GM19452 (cell line): ENCODE data around the gene CMKLR1.

ENCODE experiments used
- ATAC-seq: cut with Tn5 transposase; IDR thresholded peaks from one replicate; pipeline ENCODE4 v1.9.1; 2021; ENCODE audit not compliant: unreplicated experiment

CMKLR1 gene

GRCh38 chr12:108338915-108339657, at the start of gene CMKLR1:
TSS of gene CMKLR1 (minus strand) at chr12:108339311. CDS start at chr12:108293591, 45,720 bp downstream.
- ATAC-seq = no peak

GRCh38 chr12:108387771-108388170, 48.7 kb upstream of the CMKLR1 start:
- ATAC-seq = no peak

GRCh38 chr12:108386709-108387360, 47.7 kb upstream of the CMKLR1 start:
- ATAC-seq = no peak

GRCh38 chr12:108382437-108382801, 43.3 kb upstream of the CMKLR1 start:
- ATAC-seq = no peak

GRCh38 chr12:108381787-108382436, 42.8 kb upstream of the CMKLR1 start:
- no peak for ATAC-seq

GRCh38 chr12:108380382-108380781, 41.3 kb upstream of the CMKLR1 start:
- no peak for ATAC-seq

GRCh38 chr12:108379823-108380222, 40.7 kb upstream of the CMKLR1 start:
- ATAC-seq = no peak

- no peak for ATAC-seq
These were observed 39.8 kb upstream of the CMKLR1 start for GRCh38 chr12:108378926-108379325.

- ATAC-seq = no peak
These were observed 38.1 kb upstream of the CMKLR1 start for GRCh38 chr12:108377260-108377659.

- no peak for ATAC-seq
These were observed 37.0 kb upstream of the CMKLR1 start for GRCh38 chr12:108375986-108376663.

- ATAC-seq = no peak
These were observed 35.6 kb upstream of the CMKLR1 start for GRCh38 chr12:108374596-108375320.

- ATAC-seq = no peak
These were observed 34.0 kb upstream of the CMKLR1 start for GRCh38 chr12:108373111-108373510.

GRCh38 chr12:108371801-108372344, 32.8 kb upstream of the CMKLR1 start:
- no peak for ATAC-seq

GRCh38 chr12:108370415-108370814, 31.3 kb upstream of the CMKLR1 start:
- ATAC-seq = no peak

GRCh38 chr12:108369736-108370396, 30.8 kb upstream of the CMKLR1 start:
- no peak for ATAC-seq

- ATAC-seq = no peak
These were observed 29.0 kb upstream of the CMKLR1 start for GRCh38 chr12:108368089-108368488.

GRCh38 chr12:108367436-108367835, 28.3 kb upstream of the CMKLR1 start:
- ATAC-seq = no peak

- no peak for ATAC-seq
These were observed 26.2 kb upstream of the CMKLR1 start for GRCh38 chr12:108365324-108365723.

- no peak for ATAC-seq
These were observed 25.8 kb upstream of the CMKLR1 start for GRCh38 chr12:108364879-108365278.

GRCh38 chr12:108363565-108363964, 24.5 kb upstream of the CMKLR1 start:
- ATAC-seq = no peak
